Immature natural killer cell (primary cell): ENCODE measurements around the gene ESRRB. TPM values are rescaled to one million over a fixed set of nuclear protein-coding genes. Genes with fewer than 3 reads are reported as not detected.

Experiments
- DNase-seq, 3 donors: peaks; one replicate each; pipeline ENCODE4 v3.0.0; 2022; ENCODE audit warnings: mixed read lengths in 1 of 3
- H3K27ac Mint-ChIP-seq, 6 donors: one replicate each; pipeline ENCODE4 v1.8.0; 2020; ENCODE audit warnings: mixed read lengths in 6 of 6, mild to moderate bottlenecking in 5 of 6, inconsistent platforms in 4 of 6, moderate library complexity in 3 of 6
- H3K27me3 Mint-ChIP-seq, 3 donors: one replicate each; pipeline ENCODE4 v1.8.0; 2020 to 2021; ENCODE audit warnings: low read depth in 3 of 3, mild to moderate bottlenecking in 3 of 3, mixed read lengths in 3 of 3, moderate library complexity in 3 of 3, inconsistent platforms in 1 of 3
- H3K36me3 Mint-ChIP-seq, 3 donors: one replicate each; pipeline ENCODE4 v1.8.0; 2020; ENCODE audit warnings: mixed read lengths in 3 of 3, inconsistent platforms in 2 of 3, mild to moderate bottlenecking in 2 of 3
- H3K4me1 Mint-ChIP-seq, 2 donors: one replicate each; pipeline ENCODE4 v1.8.0; 2020; ENCODE audit warnings: inconsistent platforms in 2 of 2, mild to moderate bottlenecking in 2 of 2, mixed read lengths in 2 of 2, moderate library complexity in 1 of 2
- H3K4me3 Mint-ChIP-seq, 5 donors: one replicate each; pipeline ENCODE4 v1.8.0; 2020; ENCODE audit warnings: mild to moderate bottlenecking in 5 of 5, mixed read lengths in 5 of 5, inconsistent platforms in 3 of 5, moderate library complexity in 3 of 5
- H3K9me3 Mint-ChIP-seq, 6 donors: one replicate each; pipeline ENCODE4 v1.8.0; 2020; ENCODE audit warnings: mild to moderate bottlenecking in 6 of 6, mixed read lengths in 6 of 6, inconsistent platforms in 4 of 6, moderate library complexity in 3 of 6
- polyA plus RNA-seq, 3 donors: library from polyadenylated mRNA; unstranded; fragments of 300-500 nt; fragmentation: Illumina TruSeq; gene quantifications; one replicate each; pipeline ENCODE4 v1.2.3, GENCODE V29; 2021

Gene ESRRB
- polyA plus RNA-seq, 3 donors from 2014 or later, result not detected

DNA sequence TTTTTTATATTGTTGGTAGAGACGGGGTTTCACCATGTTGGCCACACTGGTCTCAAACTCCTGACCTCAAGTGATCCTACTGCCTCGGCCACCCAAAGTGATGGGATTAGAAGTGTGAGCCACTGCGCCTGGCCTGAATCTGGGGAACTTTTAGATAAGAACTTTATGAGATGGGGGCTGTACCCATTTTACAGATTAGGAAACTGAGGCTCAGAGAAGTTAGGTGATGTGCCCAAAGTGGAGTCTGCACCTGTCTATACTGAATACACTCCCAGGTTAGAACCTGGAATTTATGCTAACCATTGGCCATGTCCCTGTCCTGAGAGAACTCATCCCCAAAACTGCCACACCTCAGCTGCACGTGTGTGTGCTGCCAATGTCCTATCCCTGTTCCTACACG, 81.9 kb downstream of the ESRRB start:
- no peak for DNase-seq
- H3K36me3 Mint-ChIP-seq, result no peaks in the 10 kb centered on the region
- H3K4me3 Mint-ChIP-seq, result no peak overlapping the region
- H3K27ac Mint-ChIP-seq, result no peak overlapping the region
- H3K27me3 Mint-ChIP-seq, result peaks cover 3 to 10% (median 4%) of the 10 kb centered on the region in 3 donors
- H3K4me1 Mint-ChIP-seq, result no peaks in the 10 kb centered on the region
- no peaks in the 10 kb centered on the region for H3K9me3 Mint-ChIP-seq

- no peak for DNase-seq
- no peak overlapping the region for H3K4me3 Mint-ChIP-seq
- no peak overlapping the region for H3K27ac Mint-ChIP-seq
- no peaks in the 10 kb centered on the region for H3K4me1 Mint-ChIP-seq
- H3K27me3 Mint-ChIP-seq, result peaks cover 0 to 6% (median 2%) of the 10 kb centered on the region in 3 donors
- no peaks in the 10 kb centered on the region for H3K9me3 Mint-ChIP-seq
- no peaks in the 10 kb centered on the region for H3K36me3 Mint-ChIP-seq
Observed at GRCh38 chr14:76461886-76462285, 85.9 kb downstream of the ESRRB start.

DNA sequence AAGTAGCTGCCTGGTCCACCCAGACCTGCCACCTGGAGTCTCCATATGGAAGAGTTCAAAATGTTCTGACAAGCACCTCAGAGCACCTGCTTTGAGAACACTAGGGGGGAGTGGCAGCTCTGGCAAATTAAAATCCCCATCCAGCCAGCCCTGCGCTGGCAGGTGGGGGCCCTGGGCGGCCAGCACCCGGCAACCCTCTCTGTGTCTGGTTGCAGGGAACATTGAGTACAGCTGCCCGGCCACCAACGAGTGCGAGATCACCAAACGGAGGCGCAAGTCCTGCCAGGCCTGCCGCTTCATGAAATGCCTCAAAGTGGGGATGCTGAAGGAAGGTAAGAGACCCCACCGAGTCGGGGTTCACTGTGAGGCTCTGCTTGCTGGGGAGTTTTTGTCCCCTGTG, 86.4 kb downstream of the ESRRB start:
- Mint-ChIP-seq H3K9me3 (no peaks in the 10 kb centered on the region), H3K27me3 (peaks cover 0 to 6% (median 2%) of the 10 kb centered on the region in 3 donors), H3K36me3 (no peaks in the 10 kb centered on the region), H3K27ac (no peak overlapping the region), H3K4me1 (no peaks in the 10 kb centered on the region), H3K4me3 (no peak overlapping the region)
- DNase-seq, result no peak

DNA sequence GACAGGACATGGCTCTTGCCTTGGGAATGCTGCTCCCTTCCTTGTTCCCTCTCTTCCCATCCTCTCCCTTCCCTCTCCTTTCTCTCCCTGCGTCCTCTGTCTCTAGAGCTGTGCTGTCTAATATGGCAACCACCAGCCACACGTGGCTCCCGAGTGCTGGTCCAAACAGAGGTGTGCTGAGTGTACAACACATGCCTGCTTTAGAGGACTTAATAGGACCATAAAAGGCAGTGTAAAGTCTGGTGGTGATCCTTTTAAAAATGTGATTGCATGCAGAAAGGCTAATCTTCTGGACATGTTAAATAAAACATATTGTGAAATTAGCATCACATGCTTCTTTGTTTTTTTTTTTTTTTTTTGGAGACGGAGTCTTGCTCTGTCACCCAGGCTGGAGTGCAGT, 87.2 kb downstream of the ESRRB start:
- Mint-ChIP-seq H3K27ac (no peak overlapping the region), H3K36me3 (no peaks in the 10 kb centered on the region), H3K4me1 (no peaks in the 10 kb centered on the region), H3K9me3 (no peaks in the 10 kb centered on the region), H3K27me3 (peaks cover 0 to 5% (median 2%) of the 10 kb centered on the region in 3 donors), H3K4me3 (no peak overlapping the region)
- no peak for DNase-seq

DNA sequence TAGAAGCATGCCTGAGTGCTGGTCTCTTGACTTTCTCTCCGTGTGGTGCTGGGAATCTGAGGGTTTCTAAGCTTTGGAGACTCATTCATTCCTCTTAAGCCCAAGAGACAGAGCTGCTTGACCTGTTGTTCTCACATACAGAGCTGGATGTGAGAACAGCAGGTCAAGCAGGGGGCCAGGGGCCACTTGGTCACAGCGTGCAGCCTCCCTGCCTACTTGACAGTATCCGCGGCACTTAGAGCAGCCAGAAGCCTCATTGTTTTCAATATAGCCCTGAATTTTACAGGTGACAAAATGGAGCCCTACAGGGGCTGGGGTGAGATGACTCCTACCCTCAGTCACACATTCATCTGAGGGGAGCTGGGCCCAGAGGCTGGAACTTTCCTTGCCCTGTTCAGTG, 88.9 kb downstream of the ESRRB start:
- H3K4me1 Mint-ChIP-seq, result no peaks in the 10 kb centered on the region
- DNase-seq, result no peak
- H3K27me3 Mint-ChIP-seq, result peaks cover 0 to 5% (median 0%) of the 10 kb centered on the region in 3 donors
- no peak overlapping the region for H3K4me3 Mint-ChIP-seq
- H3K27ac Mint-ChIP-seq, result no peak overlapping the region
- no peaks in the 10 kb centered on the region for H3K36me3 Mint-ChIP-seq
- H3K9me3 Mint-ChIP-seq, result no peaks in the 10 kb centered on the region

- Mint-ChIP-seq H3K4me3 (no peak overlapping the region), H3K9me3 (no peaks in the 10 kb centered on the region), H3K4me1 (no peaks in the 10 kb centered on the region), H3K36me3 (no peaks in the 10 kb centered on the region), H3K27me3 (peaks cover 0 to 6% (median 0%) of the 10 kb centered on the region in 3 donors), H3K27ac (no peak overlapping the region)
- no peak for DNase-seq
Observed at GRCh38 chr14:76465664-76466063, 89.7 kb downstream of the ESRRB start.

- Mint-ChIP-seq H3K4me1 (no peaks in the 10 kb centered on the region), H3K27ac (no peak overlapping the region), H3K4me3 (no peak overlapping the region), H3K36me3 (no peaks in the 10 kb centered on the region), H3K27me3 (peaks cover 0 to 4% (median 0%) of the 10 kb centered on the region in 3 donors), H3K9me3 (no peaks in the 10 kb centered on the region)
- DNase-seq, result no peak
Observed at GRCh38 chr14:76467711-76468155, 91.8 kb downstream of the ESRRB start.

- Mint-ChIP-seq H3K4me1 (no peaks in the 10 kb centered on the region), H3K36me3 (no peaks in the 10 kb centered on the region), H3K27ac (no peak overlapping the region), H3K9me3 (no peaks in the 10 kb centered on the region), H3K27me3 (peaks cover 0 to 6% (median 4%) of the 10 kb centered on the region in 3 donors), H3K4me3 (no peak overlapping the region)
- DNase-seq, result no peak
Observed at GRCh38 chr14:76472199-76472723, 96.3 kb downstream of the ESRRB start.

GRCh38 chr14:76473481-76474263, 97.7 kb downstream of the ESRRB start:
- Mint-ChIP-seq H3K4me1 (no peaks in the 10 kb centered on the region), H3K4me3 (peak overlapping the region in 3 of 5 donors; percentile 66 to 81 (median 79)), H3K9me3 (no peaks in the 10 kb centered on the region), H3K27me3 (peaks cover 0 to 8% (median 2%) of the 10 kb centered on the region in 3 donors), H3K36me3 (no peaks in the 10 kb centered on the region), H3K27ac (no peak overlapping the region)
- DNase-seq, result no peak

- peaks cover 0 to 6% (median 3%) of the 10 kb centered on the region in 3 donors for H3K27me3 Mint-ChIP-seq
- no peak for DNase-seq
- no peaks in the 10 kb centered on the region for H3K9me3 Mint-ChIP-seq
- H3K27ac Mint-ChIP-seq, result no peak overlapping the region
- no peaks in the 10 kb centered on the region for H3K4me1 Mint-ChIP-seq
- H3K4me3 Mint-ChIP-seq, result no peak overlapping the region
- no peaks in the 10 kb centered on the region for H3K36me3 Mint-ChIP-seq
Observed at GRCh38 chr14:76480426-76480825, 104.5 kb downstream of the ESRRB start.

GRCh38 chr14:76484355-76484754, 108.4 kb downstream of the ESRRB start:
- Mint-ChIP-seq H3K9me3 (no peaks in the 10 kb centered on the region), H3K4me3 (no peak overlapping the region), H3K4me1 (no peaks in the 10 kb centered on the region), H3K27me3 (peaks cover 0 to 4% (median 2%) of the 10 kb centered on the region in 3 donors), H3K27ac (no peak overlapping the region), H3K36me3 (no peaks in the 10 kb centered on the region)
- DNase-seq, result no peak

- no peaks in the 10 kb centered on the region for H3K4me1 Mint-ChIP-seq
- H3K27me3 Mint-ChIP-seq, result peaks cover 0 to 4% (median 2%) of the 10 kb centered on the region in 3 donors
- no peak overlapping the region for H3K27ac Mint-ChIP-seq
- no peak for DNase-seq
- no peaks in the 10 kb centered on the region for H3K36me3 Mint-ChIP-seq
- no peak overlapping the region for H3K4me3 Mint-ChIP-seq
- no peaks in the 10 kb centered on the region for H3K9me3 Mint-ChIP-seq
Observed at GRCh38 chr14:76486251-76486743, 110.4 kb downstream of the ESRRB start.

DNA sequence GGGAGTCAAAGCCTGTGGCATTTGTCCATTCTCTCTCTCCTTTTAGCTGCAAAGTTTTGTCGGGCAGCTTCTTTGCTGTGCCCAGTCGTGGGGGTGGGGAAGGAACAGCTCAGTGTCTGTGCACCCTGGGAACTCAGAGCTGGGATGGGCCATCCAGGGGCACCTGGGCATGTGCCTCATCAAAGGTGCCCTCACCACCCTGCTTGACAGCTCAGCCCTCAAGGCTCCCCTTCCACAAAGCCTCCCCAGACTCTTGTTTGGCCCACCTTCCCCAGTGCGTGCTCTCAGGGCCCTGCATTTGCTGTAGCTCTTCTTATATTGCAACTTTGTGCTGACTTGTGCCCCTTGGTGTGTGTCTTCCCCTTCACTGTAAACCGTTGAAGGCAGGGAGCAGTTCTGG, 112.6 kb downstream of the ESRRB start:
- H3K27ac Mint-ChIP-seq, result no peak overlapping the region
- peaks cover 0 to 4% (median 2%) of the 10 kb centered on the region in 3 donors for H3K27me3 Mint-ChIP-seq
- DNase-seq, result no peak
- H3K9me3 Mint-ChIP-seq, result no peaks in the 10 kb centered on the region
- H3K4me3 Mint-ChIP-seq, result no peak overlapping the region
- no peaks in the 10 kb centered on the region for H3K36me3 Mint-ChIP-seq
- no peaks in the 10 kb centered on the region for H3K4me1 Mint-ChIP-seq

GRCh38 chr14:76489667-76490066, 113.7 kb downstream of the ESRRB start:
- H3K36me3 Mint-ChIP-seq, result no peaks in the 10 kb centered on the region
- H3K4me1 Mint-ChIP-seq, result no peaks in the 10 kb centered on the region
- H3K4me3 Mint-ChIP-seq, result no peak overlapping the region
- H3K27me3 Mint-ChIP-seq, result peaks cover 0 to 4% (median 4%) of the 10 kb centered on the region in 3 donors
- no peaks in the 10 kb centered on the region for H3K9me3 Mint-ChIP-seq
- no peak for DNase-seq
- no peak overlapping the region for H3K27ac Mint-ChIP-seq
